Stimulated activated CD4-positive, alpha-beta T cell treated with anti-CD3 and anti-CD28 coated beads, Interleukin-4, amount 100 ng/mL, for 1 hour (primary cell): ENCODE data around the gene KANTR.
A peak's percentile ranks its signal among the peaks of the same experiment; 100 is the strongest.

ENCODE experiments used
- DNase-seq: peaks from one replicate; pipeline ENCODE4 v3.0.0-alpha.2; 2020

Gene KANTR, protein sequence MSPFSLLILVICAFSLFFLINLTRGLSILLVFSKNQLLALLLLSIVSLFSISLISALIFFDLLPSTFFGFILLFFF

DNA sequence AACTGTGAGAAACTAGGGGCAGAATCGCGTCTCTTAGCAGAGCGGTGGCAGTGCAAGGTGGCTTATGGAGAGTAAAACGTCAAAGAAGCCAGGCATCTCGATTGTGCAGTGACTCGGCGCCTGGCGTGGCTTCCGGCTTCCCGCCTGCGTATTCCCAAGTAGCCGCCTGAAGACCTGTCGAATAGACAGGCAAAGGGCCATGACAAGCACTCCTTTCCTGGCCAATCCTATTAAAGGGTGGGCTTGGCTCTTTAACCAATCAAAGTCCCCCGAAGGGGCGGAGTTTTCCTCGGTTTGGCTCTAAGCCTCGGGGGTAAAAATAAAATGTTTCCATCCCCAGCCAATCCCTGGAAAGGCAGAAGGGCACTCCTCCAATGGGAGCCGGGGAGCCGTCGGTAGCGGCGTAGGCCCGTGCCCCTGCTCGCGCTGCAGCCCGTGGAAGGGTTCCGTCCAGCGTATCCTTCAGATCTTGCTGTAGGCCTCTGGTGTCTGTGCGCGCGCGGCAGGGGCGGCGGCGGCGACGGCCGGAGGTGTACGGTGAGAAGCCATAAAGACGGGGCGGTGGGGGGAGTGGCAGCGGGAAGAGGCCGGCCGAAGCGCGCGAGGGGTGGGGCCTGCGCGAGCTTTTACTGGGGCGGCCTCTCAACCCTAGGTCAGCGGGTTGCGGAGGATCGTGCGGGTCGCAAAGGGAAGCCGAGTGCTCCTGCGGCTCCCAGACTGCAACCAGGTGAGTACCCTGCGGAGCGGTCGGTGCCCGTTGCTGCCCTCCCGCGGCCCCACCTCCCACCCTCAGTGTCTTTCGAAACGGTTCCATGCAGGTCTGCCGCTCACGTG lies at the start of gene KANTR:
Gene KANTR, plus strand, starts transcription at position 395 of the 834 bp plus-strand sequence. CDS start 30,131 bp downstream, outside the sequence.
- peak; percentile 71 for DNase-seq

DNA sequence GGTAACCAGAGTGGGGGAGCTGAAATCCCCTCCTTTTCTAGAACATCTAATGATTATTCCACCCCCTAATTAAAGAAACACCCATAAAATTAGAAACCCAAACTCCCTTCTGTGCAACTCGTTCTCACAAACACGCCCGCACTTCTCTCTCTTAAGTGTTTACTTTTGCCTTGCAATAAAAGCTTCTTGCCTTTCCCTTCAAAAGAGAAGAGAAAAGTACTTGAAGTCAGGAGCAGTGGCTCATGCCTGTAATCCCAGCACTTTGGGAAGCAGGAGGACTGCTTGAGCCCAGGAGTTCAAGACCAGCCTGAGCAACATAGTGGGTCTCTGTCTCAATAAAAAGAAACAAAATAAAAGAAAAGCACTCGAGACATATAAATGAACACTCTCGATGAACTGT lies 48.9 kb upstream of the KANTR start:
- DNase-seq = no peak

DNA sequence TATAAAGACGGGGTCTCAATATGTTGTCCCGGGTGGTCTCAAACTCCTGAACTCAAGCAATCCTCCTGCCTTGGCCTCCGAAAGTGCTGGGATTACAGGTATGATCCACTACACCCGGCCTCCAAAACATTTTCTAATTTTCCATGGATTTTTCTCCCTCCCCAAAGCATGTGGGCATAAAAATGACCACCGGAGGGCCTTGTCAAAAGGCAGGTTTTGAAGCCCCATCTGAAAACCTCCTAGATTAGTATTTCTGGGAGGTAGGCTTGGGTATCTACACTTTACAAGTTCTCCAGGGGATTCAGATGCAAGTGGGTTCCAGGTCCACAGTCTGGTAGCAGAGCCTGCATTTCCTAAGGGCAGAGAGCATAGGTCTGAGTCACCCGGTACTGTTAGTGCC lies 46.7 kb upstream of the KANTR start:
- no peak for DNase-seq

DNA sequence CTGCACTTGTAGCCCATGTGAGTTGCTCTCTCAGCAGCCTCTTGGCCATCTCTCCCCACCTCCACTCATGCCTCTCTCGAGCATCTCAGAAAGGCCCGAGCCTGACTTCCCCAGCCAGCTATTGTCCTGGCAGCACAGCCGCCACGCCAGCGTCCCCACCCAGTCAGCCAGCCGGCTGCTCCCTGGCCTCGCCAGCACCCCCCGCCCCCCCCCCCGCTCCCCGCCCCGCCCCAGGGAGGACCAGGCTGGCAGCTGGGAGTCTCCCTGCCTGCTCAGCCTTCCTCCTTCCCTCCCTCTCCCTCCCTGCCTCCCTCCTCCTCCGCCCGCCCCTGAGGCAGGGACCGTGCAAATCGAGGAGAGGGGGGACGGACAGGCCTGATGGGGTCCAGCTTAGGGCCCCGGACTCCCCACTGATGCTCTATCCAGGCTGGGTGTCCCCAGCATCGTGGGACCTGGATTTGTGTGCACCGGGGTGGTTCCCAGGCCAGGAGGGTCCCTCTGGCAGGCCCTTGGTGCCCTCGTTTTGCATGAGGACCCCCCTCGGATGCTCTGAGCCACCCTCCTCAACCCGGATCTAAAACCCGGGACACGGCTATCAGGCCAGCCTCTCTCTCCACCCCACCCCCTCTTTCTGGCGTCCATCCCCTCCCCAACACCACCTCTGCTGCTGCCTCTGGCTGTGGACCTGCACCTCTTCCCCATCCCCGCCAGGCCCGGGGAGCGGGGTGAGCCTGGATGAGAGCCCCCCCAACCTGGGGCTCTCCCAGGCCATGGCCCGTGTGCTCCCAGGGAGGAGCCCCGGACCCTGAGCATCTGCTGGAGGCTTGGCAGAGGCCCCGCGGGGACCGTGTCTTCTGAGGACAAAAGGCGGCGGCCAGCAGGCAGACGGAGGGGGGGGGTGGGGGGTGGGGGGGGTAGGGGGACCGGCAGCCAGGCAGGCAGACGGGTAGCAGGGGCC lies 45.5 kb upstream of the KANTR start, which contains the start of gene GPR173:
Gene GPR173, plus strand, starts transcription at position 621 of the 958 bp plus-strand sequence. CDS start 27,833 bp downstream, outside the sequence.
- no peak for DNase-seq

DNA sequence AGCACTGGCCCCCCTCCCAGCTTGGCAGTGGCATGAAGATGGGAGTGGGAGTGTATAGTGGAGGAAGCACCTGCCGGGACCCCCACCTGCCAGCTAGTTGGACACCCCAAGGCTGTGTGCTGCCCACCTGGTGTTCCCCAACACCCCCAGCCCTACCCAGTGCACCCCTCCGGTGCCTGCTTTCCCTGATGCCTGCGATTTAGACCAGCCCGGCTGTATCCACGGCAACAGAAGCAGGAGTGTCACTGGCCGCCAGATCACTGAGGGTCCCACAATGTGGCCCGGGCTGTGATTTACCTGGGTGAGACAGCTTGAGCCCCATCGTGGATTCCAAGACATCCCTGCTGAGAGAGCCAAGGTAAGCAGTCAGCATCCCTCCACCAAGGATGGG lies 44.8 kb upstream of the KANTR start:
- no peak for DNase-seq

DNA sequence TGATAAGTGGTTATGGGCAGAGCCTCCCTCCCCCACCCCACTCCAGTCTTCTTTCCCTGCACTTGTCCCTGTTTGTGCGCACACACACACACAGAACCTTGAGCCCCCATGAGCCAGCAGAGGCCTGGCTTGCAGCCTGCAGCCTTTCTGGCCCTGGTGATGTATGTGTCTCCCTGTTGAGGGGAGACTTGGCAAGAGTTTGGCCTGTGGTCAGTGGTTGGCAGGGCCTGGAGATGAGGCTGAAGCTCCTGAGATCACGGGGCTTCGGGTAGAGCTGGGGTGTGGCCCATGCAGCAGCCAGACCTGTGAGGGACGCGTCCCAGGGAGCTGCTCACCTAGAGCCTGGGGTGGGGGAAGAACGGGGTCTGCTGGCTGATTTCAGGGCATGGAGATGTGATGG lies 43.1 kb upstream of the KANTR start:
- DNase-seq = no peak

DNA sequence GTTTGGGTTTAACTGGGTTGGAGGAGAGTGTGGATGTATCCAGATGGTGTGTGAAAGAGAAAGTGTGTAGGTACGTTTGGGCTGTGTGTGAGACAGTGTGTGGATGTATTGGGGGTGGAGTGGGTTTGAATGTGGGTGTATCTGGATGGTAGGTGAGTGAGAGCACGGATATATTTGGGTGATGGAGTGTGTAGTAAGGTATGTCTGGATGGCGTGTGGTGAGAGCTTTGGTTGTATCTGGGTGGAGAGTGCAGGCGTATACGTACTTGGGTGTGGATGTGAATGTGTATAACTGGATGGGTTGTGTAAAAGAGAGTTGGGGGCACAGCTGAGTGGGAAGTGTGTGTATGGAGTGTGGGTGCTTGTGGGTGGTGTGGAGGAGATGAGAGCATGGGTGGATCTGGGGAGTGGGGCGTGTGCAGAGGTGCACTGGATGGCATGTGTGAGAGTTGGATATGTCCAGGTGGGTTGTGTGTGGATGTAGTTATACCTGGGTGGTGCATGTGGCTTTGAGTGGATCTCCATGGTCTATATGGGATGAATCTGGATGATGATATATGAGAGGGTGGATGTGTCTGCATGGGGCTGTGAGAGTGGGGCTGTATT lies 38.6 kb upstream of the KANTR start:
- no peak for DNase-seq

DNA sequence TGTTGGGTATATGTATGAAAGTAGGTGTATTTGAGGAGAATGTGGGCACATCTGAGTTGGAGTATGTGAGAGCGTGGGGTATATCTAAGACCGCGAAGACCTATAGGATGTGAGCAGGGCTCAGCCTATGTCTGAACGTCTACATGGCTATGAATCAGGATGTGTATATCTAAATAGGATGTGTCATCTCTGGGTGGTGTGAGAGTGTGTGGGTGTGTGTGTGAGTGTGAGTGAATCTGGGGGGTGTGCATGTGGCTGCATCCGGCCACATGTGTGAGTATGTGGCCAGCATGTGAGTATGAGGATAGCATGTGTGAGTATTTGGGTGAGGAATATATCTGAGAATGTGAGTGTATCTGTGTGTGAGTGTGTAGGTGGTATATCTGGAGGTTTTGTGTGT lies 37.6 kb upstream of the KANTR start:
- DNase-seq = no peak

DNA sequence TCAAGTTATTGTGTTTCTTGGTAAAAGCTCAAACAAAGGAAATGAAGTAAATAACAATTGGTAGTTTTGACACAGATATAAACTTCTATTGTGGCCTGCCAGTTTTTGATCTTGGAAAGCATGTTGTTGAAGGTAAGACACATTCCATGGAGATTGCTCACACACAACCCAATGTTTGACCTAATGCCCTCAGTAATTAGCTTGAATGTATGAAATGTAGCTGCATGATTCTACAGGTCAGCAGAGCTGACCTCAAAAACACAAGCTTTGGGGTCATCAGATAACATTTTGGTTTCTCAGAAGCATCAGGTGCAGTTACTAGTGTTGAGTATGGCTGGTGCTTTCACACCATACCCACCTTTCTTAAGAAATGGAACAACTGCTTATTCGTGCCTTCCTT lies 28.8 kb upstream of the KANTR start:
- no peak for DNase-seq

DNA sequence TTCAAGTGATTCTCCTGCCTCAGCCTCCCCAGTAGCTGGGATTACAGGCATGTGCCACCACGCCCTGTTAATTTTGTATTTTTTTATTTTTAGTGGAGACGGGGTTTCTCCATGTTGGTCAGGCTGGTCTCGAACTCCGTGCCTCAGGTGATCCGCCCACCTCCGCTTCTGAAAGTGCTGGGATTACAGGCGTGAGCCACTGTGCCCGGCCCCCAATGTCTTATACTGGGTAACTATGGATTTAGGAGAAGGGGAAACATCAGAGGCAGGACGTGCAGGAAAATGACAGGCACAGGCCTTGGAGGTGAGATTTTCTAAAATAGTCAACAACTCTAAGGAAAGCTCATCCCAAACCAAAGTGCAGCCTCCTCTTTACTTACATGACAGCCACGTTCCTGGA lies 22.9 kb upstream of the KANTR start:
- DNase-seq = no peak

DNA sequence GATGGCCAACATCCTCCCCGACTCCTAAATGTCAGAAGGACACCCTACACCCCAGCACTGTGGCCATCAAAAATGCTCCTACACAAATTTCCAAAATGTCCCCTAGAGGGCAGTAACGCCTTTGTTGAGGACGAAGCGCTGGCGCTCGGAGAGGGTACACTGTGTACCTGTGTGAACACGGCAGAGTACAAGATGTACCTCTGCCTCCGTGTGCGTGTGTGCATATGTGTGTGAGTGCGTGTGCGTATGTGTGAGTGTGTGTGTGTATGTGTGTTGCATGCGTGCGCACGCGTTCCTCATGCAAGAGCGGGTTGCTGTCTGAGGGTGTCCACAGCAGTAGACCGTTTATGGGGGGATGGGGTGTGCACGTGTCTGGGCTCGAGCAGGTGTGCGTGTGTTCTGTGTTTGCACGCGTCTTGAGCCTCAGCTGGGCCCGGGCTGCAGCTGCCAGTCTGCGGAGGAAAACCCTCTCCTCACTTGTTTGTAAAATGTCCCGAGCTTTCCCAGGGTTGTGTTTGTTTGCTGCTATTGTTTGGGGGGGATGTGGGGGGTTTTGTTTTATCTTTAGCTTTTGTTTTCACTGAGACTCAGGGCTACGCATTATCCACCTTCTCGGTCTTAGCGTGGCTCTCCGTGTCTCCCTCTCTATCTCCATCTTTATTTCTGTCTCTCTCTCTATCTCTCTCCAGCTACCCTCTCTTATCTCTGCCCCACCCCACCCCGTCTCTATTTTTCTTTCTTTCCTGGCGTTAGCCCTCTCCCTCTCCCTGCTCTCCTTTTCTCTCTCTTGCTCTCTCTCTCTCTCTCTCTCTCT lies 22.1 kb upstream of the KANTR start:
- peak; percentile 52 for DNase-seq

DNA sequence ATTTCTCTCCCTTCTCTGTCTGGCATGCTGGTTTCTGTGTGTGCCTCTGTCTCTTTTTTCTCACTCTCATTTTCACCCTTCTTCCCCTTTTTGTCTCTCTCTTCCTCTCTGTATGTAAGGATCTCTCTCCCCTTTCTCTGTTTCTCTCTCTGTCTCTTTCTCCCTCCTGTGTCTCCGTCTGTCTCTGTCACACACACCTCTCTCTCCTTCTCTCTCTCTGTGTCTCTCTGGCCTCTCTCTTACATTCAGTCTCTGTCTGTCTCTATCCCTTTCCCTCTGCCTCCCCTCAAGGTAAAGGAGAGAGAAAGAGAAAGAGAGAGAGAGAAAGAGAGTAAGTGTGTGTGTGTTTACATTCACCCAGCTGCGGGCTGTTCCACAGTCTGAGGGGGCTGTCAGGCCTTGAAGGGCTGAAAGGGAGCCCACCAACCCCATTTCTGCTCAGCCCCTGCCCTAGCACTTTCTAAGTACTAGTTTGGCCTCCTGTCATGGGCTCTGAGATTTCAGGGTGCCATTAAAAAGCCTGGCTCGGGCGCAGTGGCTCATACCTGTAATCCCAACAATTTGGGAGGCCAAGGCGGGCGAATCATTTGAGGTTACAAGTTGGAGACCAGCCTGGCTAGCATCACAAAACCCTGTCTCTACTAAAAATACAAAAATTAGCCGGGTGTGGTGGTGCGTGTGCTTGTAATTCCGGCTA lies 21.4 kb upstream of the KANTR start:
- DNase-seq = no peak

DNA sequence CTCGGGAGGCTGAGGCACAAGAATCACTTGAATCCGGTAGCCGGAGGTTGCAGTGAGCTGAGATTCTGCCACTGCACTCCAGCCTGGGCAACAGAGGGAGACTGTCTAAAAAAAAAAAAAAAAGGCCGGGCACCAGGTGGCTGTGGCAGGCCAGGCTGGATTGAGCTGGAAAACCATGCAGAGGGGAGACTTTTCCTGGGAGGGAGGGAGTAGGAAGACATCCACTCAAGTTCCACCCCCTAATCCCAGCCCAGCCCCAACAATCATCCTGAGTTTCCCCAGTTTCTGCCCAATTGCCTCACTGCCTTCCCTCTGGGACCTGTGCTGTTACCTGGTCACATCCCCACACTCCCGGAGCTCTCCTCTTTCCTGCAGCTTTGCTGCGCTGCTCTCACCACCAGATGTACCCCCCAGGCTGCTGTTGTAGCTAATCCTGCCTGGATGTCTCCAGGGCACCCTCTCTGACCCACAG lies 20.8 kb upstream of the KANTR start:
- no peak for DNase-seq

DNA sequence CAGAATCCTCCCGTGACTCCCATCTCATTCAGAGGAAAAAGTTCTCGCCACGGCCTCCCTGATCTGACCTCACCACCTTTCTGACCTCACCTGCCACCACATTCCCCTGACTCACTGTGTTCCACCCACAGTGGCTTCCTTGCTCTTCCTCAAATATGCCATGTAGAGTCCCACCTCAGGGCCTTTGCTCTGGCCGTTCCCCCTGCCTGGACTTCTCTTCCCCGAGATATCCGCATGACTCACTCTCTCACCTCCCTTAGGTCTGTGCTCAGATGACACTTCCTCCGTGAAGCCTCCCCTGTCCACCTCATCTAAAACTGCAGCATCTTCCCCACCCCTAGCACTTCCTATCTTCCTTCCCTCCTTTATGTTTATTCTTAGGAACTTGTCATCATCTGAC lies 18.9 kb upstream of the KANTR start:
- DNase-seq = no peak

DNA sequence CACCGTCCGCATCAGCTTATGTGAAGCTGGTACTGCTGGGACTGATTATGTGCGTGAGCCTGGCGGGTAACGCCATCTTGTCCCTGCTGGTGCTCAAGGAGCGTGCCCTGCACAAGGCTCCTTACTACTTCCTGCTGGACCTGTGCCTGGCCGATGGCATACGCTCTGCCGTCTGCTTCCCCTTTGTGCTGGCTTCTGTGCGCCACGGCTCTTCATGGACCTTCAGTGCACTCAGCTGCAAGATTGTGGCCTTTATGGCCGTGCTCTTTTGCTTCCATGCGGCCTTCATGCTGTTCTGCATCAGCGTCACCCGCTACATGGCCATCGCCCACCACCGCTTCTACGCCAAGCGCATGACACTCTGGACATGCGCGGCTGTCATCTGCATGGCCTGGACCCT lies 17.3 kb upstream of the KANTR start:
- no peak for DNase-seq

DNA sequence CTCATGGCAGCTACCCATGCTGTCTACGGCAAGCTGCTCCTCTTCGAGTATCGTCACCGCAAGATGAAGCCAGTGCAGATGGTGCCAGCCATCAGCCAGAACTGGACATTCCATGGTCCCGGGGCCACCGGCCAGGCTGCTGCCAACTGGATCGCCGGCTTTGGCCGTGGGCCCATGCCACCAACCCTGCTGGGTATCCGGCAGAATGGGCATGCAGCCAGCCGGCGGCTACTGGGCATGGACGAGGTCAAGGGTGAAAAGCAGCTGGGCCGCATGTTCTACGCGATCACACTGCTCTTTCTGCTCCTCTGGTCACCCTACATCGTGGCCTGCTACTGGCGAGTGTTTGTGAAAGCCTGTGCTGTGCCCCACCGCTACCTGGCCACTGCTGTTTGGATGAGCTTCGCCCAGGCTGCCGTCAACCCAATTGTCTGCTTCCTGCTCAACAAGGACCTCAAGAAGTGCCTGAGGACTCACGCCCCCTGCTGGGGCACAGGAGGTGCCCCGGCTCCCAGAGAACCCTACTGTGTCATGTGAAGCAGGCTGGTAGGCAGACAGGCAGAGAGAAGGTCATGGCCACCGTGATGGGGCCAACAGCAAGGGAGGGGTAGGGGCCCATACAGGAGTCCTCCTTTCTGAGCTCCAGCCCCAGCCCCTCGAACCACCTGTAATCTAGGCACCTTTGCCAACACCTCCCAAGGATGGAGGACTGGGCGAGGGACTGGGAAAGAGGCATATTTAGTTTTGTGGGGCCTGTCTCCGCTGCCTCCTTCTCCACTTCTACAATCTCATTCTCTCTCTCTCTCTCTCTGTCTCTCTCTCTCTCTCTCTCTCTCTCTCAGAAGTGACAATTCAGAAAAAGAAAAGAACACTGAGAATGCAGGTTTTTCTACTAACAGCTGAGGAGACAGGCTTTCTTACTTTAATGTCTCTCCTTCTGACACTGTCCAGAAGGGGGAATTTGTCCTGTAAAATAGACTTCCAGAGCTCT lies 16.4 kb upstream of the KANTR start:
- DNase-seq = no peak

DNA sequence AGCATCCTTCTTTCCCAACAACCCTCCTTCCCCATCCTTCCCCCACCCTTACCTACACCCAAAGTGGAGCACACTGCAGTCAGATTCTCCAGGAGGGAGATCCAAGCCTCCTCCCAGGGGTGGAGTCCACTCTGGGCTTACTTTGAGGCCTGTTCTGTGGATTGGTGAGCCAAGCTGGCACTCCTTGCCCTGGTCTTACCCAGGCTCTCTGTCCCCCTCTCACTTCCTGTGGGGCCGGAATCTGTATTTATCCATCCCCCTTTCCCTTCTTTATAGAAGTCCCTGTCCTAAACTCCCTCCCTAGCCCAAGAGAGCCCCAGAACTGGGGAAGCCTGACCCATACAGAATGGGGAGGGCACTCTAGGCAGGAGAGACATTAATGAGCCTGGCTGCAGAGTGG lies 15.0 kb upstream of the KANTR start:
- no peak for DNase-seq

DNA sequence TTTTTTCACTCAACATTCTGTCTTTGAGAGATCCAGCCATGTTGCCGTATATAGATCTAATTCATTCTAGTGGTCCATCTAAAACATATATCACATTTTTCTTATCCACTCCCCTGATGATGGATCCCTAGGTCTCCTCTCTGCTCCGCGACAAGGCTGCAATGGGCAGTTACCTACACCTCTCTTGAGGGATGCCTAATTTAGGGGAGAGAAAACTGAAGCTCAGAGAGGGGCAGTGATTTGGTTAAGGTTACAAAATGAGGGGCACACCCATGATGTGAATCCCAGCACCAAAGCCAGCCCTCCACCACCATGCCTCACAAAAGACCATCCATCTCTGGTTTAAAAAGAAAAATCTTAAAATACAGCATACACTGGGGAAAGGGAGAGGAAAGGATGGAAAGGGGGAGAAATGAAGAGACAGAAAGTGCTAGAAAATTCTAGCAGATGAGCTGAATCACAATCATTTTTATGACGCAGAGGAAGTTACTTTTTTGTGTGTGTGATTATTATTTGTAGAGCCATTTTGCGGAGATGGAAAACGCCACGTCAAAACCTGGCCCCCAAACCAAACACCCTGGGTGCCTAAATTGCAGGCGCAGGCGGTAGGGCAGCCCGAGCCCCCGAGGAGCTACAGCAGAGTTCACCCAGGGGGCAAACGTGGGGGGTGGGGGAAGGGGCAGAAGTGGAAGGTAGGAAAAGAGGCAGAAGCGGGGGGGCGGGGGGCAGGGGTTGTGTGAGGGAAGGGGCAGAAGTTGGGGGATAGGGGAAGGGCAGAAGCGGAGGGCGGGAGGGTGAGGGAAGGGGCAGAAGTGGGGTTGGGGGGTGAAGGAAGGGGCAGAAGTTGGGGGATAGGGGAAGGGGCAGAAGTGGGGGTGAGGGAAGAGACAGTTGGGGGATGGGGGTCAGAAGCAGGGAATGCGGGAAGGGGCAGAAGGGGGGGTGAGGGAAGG lies 13.0 kb upstream of the KANTR start:
- DNase-seq = peak; percentile 20
